Ectodermal cell (in vitro differentiated cells): ENCODE data around the gene GIMD1.

Experiments used
- H3K27ac ChIP-seq: 2 replicates; pipeline ENCODE4 v1.7.0; 2013; ENCODE audit warnings: mild to moderate bottlenecking, low read depth, low read length; ENCODE audit not compliant: insufficient read depth, poor library complexity, severe bottlenecking
- H3K27me3 ChIP-seq: 2 replicates; pipeline ENCODE4 v1.7.0; 2013; ENCODE audit warnings: mild to moderate bottlenecking, low read length; ENCODE audit not compliant: insufficient read depth, control insufficient read depth, poor library complexity, severe bottlenecking
- H3K36me3 ChIP-seq: one replicate; pipeline ENCODE4 v1.7.0; 2013; ENCODE audit warnings: low read length; ENCODE audit not compliant: control insufficient read depth, insufficient read depth
- H3K4me1 ChIP-seq: one replicate; pipeline ENCODE4 v1.7.0; 2013; ENCODE audit warnings: low read length; ENCODE audit not compliant: control insufficient read depth, insufficient read depth
- H3K4me3 ChIP-seq: 2 replicates; pipeline ENCODE4 v1.7.0; 2013; ENCODE audit warnings: low read depth, low read length, control low read depth; ENCODE audit not compliant: insufficient read depth
- H3K9me3 ChIP-seq: 2 replicates; pipeline ENCODE4 v1.7.0; 2013; ENCODE audit warnings: mild to moderate bottlenecking, low read length, moderate library complexity; ENCODE audit not compliant: control insufficient read depth
- WGBS, 2 experiments: methylation state at CpG; one replicate each; pipeline ENCODE4 v1.1.7; 2013; ENCODE audit warnings: missing lambda C conversion rate in 2 of 2; 5-methylcytosine and 5-hydroxymethylcytosine counted together

Gene GIMD1

DNA sequence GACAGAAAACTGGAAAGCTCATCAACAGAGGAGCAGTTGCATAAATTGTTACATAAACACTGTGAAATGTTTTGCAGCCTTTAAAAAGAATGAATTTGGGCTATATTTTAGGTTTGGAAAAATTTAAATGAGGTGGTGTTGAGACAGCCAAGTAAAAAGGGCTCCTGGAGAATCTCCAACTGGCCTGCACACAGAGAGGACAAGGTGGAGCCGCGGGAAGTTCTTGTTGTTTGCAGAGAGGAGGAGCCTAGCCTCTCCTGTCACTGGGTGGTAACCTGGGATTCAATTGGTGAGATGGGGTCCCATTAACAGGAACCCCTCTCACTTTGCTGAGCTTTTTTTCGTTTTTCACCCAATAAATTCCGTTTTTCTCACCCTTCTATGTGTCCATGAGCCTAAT is 13.4 kb downstream of the GIMD1 start:
- H3K4me1 ChIP-seq = no peaks in the 10 kb centered on the region
- no peak overlapping the region for H3K27ac ChIP-seq
- H3K4me3 ChIP-seq = no peak overlapping the region
- H3K36me3 ChIP-seq = no peaks in the 10 kb centered on the region
- H3K27me3 ChIP-seq = no peaks in the 10 kb centered on the region
- WGBS, 2 experiments = 66 to 75% methylated on average over 4 of the region's 4 CpGs
- no peaks in the 10 kb centered on the region for H3K9me3 ChIP-seq

DNA sequence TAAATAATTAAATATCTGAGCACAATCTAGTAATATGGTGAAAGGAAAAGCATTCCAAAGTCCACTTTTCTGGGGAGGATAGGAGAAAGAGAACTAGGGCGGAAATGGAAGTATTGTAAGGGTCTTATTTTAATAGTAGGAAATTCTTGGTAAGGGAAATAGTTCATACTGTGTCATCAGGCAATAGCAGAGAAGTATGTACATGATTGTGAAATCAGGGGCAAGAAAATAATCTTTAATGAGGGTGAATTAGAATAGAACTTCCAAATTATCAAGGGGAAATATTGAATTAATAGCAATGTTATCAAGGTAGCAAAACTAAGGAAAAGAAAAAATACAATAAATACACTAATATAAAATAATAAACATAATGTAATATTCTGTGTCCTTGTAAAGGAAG is 14.8 kb downstream of the GIMD1 start:
- H3K27ac ChIP-seq = no peak overlapping the region
- no peaks in the 10 kb centered on the region for H3K36me3 ChIP-seq
- no peak overlapping the region for H3K4me3 ChIP-seq
- no peaks in the 10 kb centered on the region for H3K9me3 ChIP-seq
- 90 to 91% methylated on average over 1 of the region's 1 CpG for WGBS, 2 experiments
- no peaks in the 10 kb centered on the region for H3K27me3 ChIP-seq
- no peaks in the 10 kb centered on the region for H3K4me1 ChIP-seq

GRCh38 chr4:106351016-106351415 is 17.6 kb downstream of the GIMD1 start:
- no peak overlapping the region for H3K27ac ChIP-seq
- H3K9me3 ChIP-seq = no peaks in the 10 kb centered on the region
- no peak overlapping the region for H3K4me3 ChIP-seq
- H3K27me3 ChIP-seq = no peaks in the 10 kb centered on the region
- no peaks in the 10 kb centered on the region for H3K4me1 ChIP-seq
- no peaks in the 10 kb centered on the region for H3K36me3 ChIP-seq

DNA sequence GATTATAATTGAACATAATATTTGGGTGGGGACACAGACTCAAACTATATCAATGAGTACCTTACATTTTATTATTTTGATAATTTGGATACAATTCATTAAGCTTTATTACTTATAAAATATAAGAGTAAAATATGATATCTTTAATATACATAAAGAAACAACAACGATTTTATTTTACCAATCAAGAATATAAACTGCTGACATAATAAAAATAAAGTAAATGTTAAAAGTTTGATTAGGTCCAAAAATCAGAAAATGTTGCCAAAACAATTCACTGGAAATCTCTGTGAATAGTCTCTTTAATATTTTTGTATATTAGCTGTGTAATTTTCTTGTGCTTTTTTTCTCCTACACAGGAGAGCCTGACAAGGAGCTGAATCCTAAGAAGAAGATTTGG is 21.4 kb downstream of the GIMD1 start:
- no peak overlapping the region for H3K4me3 ChIP-seq
- H3K27me3 ChIP-seq = no peaks in the 10 kb centered on the region
- no peak overlapping the region for H3K27ac ChIP-seq
- no CpG with 5 or more reads among the region's 1 CpG for WGBS, 2 experiments
- H3K4me1 ChIP-seq = no peaks in the 10 kb centered on the region
- no peaks in the 10 kb centered on the region for H3K9me3 ChIP-seq
- H3K36me3 ChIP-seq = no peaks in the 10 kb centered on the region

DNA sequence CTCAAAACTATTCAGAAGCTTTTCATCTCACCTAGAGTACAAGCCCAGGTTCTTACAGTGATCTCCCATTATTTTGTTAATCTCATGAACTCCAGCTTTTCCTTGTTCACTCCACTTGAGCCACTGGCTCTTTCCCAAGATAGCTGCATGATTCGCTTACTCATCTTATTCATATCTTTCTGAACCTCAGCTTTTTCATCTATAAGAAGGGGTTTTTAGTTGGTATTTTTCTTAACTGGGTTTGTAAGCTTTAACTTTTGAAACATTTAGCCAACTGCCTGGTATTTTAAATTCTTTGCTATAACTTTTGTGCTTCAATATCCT is 24.0 kb downstream of the GIMD1 start:
- Histone ChIP-seq H3K4me3 (no peak overlapping the region), H3K4me1 (no peaks in the 10 kb centered on the region), H3K9me3 (no peaks in the 10 kb centered on the region), H3K27me3 (no peaks in the 10 kb centered on the region), H3K27ac (no peak overlapping the region), H3K36me3 (no peaks in the 10 kb centered on the region)
- whole genome bisulfite sequencing, 2 experiments = 80% methylated on average over 1 of the region's 1 CpG; no CpG with 5 or more reads in 1 of the 2 experiments

DNA sequence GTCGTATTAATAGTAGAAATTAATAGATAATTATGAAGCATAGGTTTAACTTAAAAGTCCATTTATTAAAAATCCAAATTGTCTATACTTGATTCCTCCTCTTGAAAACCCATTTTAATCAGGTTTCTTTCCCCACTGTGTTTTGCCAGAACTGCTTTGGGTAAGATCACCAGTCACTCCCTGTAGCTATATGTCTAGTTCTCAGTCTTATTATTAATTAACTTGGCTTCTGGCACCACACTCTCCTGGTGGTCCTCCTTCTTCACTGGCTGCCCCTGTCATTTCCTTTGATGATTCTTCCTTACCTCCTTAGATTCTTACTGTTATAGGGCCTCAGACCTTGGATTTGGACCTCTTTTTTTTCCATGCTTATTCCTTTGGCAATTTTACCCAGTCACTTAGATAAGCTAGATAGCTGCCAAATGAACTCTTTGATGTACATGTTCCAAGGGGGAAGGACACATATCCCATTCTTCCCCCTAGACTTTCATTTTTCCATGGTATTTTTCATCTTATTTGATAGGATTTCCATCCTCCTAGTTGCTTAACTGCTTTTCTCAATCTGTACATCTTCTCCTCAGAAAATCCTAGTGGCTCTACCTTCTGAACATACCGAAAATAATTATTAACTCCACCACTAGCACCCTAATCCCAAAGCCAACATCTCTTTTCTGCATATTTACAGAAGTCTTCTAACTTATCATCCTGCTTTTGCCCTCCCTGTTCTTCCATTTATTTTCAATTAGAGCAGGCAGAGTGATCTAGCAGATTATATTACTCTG is 24.5 kb downstream of the GIMD1 start:
- WGBS, 2 experiments = 96 to 97% methylated on average over 1 to 2 of the region's 2 CpGs
- no peak overlapping the region for H3K4me3 ChIP-seq

DNA sequence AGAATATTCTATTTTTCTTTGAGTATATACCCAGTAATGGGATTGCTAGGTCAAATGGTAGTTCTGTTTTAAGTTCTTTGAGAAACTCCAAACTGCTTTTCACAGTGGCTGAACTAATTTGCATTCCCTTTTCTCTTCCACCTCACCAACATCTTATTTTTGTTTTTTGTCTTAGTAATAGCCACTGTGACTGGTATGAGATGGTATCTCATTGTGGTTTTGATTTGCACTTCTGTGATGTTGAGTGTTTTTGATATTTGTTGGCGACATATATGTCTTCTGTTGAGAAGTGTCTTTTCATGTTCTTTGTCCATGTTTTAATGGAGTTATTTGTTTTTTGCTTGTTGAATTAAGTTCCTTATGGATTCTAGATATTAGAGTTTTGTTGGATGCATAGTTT is 27.8 kb downstream of the GIMD1 start:
- H3K27ac ChIP-seq = no peak overlapping the region
- no peaks in the 10 kb centered on the region for H3K4me1 ChIP-seq
- no peaks in the 10 kb centered on the region for H3K27me3 ChIP-seq
- 82 to 95% methylated on average over 1 of the region's 1 CpG for WGBS, 2 experiments
- no peaks in the 10 kb centered on the region for H3K9me3 ChIP-seq
- peaks cover 5% of the 10 kb centered on the region for H3K36me3 ChIP-seq
- no peak overlapping the region for H3K4me3 ChIP-seq

More for the DNA sequence above, 24.5 kb downstream of the GIMD1 start:
- H3K9me3 ChIP-seq = no peaks in the 10 kb centered on the region
- H3K27ac ChIP-seq = no peak overlapping the region
- no peaks in the 10 kb centered on the region for H3K27me3 ChIP-seq
- H3K4me1 ChIP-seq = no peaks in the 10 kb centered on the region
- H3K36me3 ChIP-seq = no peaks in the 10 kb centered on the region

DNA sequence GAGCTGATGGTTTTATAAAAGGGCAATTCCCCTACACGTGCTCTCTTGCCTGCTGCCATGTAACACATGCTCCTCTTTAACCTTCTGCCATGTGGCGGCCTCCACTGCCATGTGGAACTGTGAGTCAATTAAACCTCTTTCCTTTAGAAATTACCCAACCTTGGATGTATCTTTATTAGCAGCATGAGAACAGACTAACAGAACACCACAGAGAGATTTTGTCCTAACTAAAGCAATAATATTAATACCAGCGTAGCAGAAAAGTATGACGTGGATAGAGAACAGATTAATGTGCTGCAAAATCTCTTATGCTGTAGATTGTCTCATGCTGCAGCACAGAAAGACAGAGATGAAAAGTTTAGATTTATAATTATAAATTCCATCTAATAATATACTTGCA is 29.1 kb downstream of the GIMD1 start:
- Histone ChIP-seq H3K9me3 (no peaks in the 10 kb centered on the region), H3K4me1 (no peaks in the 10 kb centered on the region), H3K27me3 (no peaks in the 10 kb centered on the region), H3K27ac (no peak overlapping the region), H3K4me3 (no peak overlapping the region), H3K36me3 (peaks cover 5% of the 10 kb centered on the region)
- WGBS, 2 experiments = 96 to 100% methylated on average over 2 of the region's 4 CpGs

- Histone ChIP-seq H3K4me3 (no peak overlapping the region), H3K9me3 (no peaks in the 10 kb centered on the region), H3K4me1 (no peaks in the 10 kb centered on the region), H3K36me3 (peaks cover 5% of the 10 kb centered on the region), H3K27me3 (no peaks in the 10 kb centered on the region), H3K27ac (no peak overlapping the region)
- 93% methylated on average over 3 of the region's 3 CpGs for WGBS, 2 experiments
These were observed 29.9 kb downstream of the GIMD1 start for GRCh38 chr4:106338671-106339070.

GRCh38 chr4:106337916-106338315 is 30.7 kb downstream of the GIMD1 start:
- Histone ChIP-seq H3K36me3 (peaks cover 5% of the 10 kb centered on the region), H3K4me3 (no peak overlapping the region), H3K4me1 (no peaks in the 10 kb centered on the region), H3K27me3 (no peaks in the 10 kb centered on the region), H3K27ac (no peak overlapping the region), H3K9me3 (no peaks in the 10 kb centered on the region)

DNA sequence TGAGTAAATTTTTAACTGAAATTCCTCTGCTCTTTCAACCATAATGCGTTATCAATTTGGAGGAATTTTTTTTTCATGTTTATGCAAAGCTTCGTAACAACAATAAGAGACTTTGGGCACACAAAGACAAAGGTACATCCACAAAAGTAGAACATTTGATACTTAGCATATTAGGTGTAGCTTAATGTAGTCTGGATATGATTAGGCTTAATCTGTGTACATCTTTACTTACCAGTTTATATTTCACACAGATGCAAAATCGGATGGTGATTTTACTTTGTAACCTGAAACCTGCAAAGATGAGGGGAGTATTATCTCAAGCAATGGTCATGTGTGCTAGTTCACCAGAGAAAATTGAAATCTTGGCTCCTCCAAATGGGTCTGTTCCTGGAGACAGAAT is 32.0 kb downstream of the GIMD1 start:
- H3K4me1 ChIP-seq = no peaks in the 10 kb centered on the region
- H3K36me3 ChIP-seq = peaks cover 5% of the 10 kb centered on the region
- no peak overlapping the region for H3K27ac ChIP-seq
- no peaks in the 10 kb centered on the region for H3K27me3 ChIP-seq
- H3K9me3 ChIP-seq = no peaks in the 10 kb centered on the region
- WGBS, 2 experiments = 97 to 100% methylated on average over 1 to 2 of the region's 3 CpGs
- no peak overlapping the region for H3K4me3 ChIP-seq
